Measurements from ENCODE around the gene CRYBA4.

- TF ChIP-seq CTCF (IDR thresholded peaks at IDR 0.05) (no peak), EP300 (IDR thresholded peaks at IDR 0.05) (no peak), POLR2A (IDR thresholded peaks at IDR 0.05; ENCODE audit: low read depth) (no peak)
Measured at GRCh38 chr22:26581026-26581425, 40.7 kb upstream of the CRYBA4 start.
